ENCODE measurements around the gene HOXC12.
A peak's percentile ranks its signal among the peaks of the same experiment; 100 is the strongest.

Gene HOXC12

GRCh38 chr12:53996240-53997203 lies 41.8 kb downstream of the HOXC12 start:
- DNase-seq (ENCODE audit: low spot score), result no peak

GRCh38 chr12:53997204-53998109 lies 42.8 kb downstream of the HOXC12 start:
- no peak for DNase-seq (ENCODE audit: low spot score)

GRCh38 chr12:53998110-53998899 lies 43.6 kb downstream of the HOXC12 start:
- no peak for DNase-seq (ENCODE audit: low spot score)

GRCh38 chr12:53998900-53999236 lies 44.2 kb downstream of the HOXC12 start:
- DNase-seq (ENCODE audit: low spot score), result no peak

GRCh38 chr12:53999559-54000115 lies 44.9 kb downstream of the HOXC12 start:
- peak; percentile 53 for DNase-seq (ENCODE audit: low spot score)

- no peak for DNase-seq (ENCODE audit: low spot score)
Observed at GRCh38 chr12:54000116-54001114, 45.7 kb downstream of the HOXC12 start, which contains the start of gene HOXC9. HOXC9 (plus strand) TSS chr12:54000161; CDS start chr12:54000189, 28 bp downstream.

- no peak for DNase-seq (ENCODE audit: low spot score)
Observed at GRCh38 chr12:54001283-54002187, 46.8 kb downstream of the HOXC12 start.

GRCh38 chr12:54002278-54002914 lies 47.7 kb downstream of the HOXC12 start:
- DNase-seq (ENCODE audit: low spot score), result no peak

GRCh38 chr12:54002915-54003389 lies 48.2 kb downstream of the HOXC12 start:
- no peak for DNase-seq (ENCODE audit: low spot score)

- DNase-seq (ENCODE audit: low spot score), result no peak
Observed at GRCh38 chr12:54003625-54004024, 48.9 kb downstream of the HOXC12 start.

GRCh38 chr12:54004063-54004840 lies 49.5 kb downstream of the HOXC12 start:
- DNase-seq (ENCODE audit: low spot score), result no peak

- DNase-seq (ENCODE audit: low spot score), result no peak
Observed at GRCh38 chr12:54004841-54005530, 50.3 kb downstream of the HOXC12 start.

- DNase-seq (ENCODE audit: low spot score), result no peak
Observed at GRCh38 chr12:54005531-54005852, 50.8 kb downstream of the HOXC12 start.

- DNase-seq (ENCODE audit: low spot score), result peak; percentile 89
Observed at GRCh38 chr12:54005853-54006558, 51.3 kb downstream of the HOXC12 start.

- no peak for DNase-seq (ENCODE audit: low spot score)
Observed at GRCh38 chr12:54006559-54007220, 52.0 kb downstream of the HOXC12 start.
